Right forelimb (tissue), 1 donor: ENCODE results near the gene RBMS3.

Experiments
- DNase-seq: peaks from one replicate; pipeline ENCODE4 v3.0.0-alpha.2; 2018

The RBMS3 gene

GRCh38 chr3:29852767-29853166 is 571.9 kb downstream of the RBMS3 start:
- DNase-seq, result no peak

- DNase-seq, result no peak
Observed at GRCh38 chr3:29853841-29854397, 573.0 kb downstream of the RBMS3 start.

DNA sequence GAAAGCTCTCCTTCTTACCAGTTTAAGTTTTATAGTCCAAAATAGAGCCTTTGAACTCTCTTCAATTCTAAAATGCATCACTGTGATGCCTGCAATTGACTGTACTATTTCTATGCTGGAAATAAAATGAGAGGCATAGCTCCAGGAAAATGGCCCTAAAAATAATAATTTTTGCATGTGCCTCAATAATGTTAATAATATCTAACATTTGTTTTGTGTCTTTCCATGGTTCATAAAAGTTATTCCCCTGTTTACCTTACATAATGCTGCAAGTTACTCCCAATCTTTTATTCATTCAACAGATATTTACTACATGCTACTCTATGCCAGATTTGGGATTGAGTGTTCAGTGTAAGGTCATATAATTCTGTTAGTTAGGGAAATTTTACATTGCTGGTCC is 574.0 kb downstream of the RBMS3 start:
- DNase-seq, result no peak

DNA sequence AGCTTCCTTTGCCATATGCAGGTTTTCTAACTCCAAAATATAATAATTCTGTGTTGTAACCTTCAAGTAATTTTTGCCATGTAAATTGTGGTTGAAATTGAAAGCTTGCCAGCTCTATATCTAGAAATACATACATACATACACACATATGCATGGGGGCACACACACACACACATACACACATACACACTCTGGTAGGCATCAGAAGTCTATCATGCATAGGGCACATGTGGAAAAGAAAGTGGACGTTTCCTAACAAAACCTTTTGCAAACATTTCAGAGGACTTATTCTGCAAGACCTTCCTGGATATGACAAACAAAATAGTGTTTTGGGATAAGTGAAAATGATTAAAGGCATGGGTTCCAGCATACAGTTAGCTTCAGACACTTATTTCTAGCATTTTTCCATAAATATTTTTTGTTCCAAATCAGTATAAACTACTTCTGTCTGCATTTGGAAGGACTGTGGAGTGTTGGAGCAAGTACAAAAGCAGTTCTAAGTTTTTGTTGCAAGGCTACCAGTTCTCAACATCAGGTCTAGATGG is 578.9 kb downstream of the RBMS3 start:
- DNase-seq, result no peak

DNA sequence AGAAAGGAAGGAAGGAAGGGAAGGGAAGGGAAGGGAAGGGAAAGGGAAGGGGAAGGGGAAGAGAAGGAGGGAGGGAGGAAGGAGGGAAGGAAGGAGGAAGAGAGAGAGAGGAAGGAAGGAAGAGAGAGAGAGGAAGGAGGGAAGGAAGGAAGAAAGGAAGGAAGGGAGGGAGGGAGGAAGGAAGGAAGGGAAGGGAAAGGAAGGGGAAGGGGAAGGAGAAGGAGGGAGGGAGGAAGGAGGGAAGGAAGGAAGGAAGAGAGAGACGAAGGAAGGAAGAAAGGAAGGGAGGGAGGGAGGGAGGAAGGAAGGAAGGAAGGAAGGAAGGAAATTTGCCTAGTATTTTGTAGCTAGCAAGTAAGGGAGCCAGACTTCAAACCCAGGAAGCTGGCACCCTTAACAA is 583.9 kb downstream of the RBMS3 start:
- no peak for DNase-seq

DNA sequence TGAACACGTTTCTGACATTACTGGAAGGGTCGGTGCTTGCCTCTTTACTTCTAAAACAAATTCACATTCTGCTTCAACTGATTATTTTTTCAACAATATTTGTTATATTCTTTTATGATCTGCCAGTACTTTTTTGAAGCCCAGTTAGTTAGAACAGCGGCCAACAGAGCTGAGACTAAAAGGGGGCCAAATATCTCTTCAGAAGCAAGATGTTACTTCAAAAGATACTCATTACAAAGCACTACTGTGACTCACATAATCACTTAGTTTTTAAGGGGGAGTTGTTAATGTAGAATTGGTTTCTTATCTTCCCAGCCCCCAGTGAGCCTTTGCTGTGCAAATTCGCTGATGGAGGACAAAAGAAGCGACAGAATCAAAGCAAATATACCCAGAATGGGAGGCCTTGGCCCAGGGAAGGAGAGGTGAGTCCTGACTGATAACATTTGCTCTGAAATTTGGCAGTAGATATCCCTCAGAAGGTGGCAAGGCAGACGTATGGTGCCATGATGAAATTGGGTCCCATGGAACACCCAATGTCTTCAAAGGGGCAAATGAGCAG is 587.8 kb downstream of the RBMS3 start:
- no peak for DNase-seq

- DNase-seq, result no peak
Observed at GRCh38 chr3:29870136-29870535, 589.3 kb downstream of the RBMS3 start.

GRCh38 chr3:29871087-29871486 is 590.2 kb downstream of the RBMS3 start:
- DNase-seq, result no peak

DNA sequence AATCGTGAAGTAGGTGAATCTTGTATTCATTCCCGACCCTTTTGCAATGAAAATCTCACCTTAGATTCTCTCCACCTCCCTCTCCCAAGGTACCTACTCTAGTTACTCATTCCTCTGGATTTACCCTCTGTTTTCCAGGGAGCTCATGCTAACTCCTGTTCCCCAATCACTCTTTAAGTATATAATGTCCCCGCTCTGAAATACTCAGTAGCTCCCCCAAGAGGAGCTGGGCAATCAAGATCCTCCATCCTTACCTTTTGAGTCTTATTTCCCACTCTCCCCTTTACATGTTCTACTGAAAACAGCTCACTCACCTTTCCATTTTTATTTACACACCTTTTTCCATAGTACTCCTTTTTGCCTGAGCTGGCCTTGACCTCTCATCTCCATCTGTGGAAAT is 599.9 kb downstream of the RBMS3 start:
- no peak for DNase-seq

- DNase-seq, result no peak
Observed at GRCh38 chr3:29887451-29887850, 606.6 kb downstream of the RBMS3 start.

DNA sequence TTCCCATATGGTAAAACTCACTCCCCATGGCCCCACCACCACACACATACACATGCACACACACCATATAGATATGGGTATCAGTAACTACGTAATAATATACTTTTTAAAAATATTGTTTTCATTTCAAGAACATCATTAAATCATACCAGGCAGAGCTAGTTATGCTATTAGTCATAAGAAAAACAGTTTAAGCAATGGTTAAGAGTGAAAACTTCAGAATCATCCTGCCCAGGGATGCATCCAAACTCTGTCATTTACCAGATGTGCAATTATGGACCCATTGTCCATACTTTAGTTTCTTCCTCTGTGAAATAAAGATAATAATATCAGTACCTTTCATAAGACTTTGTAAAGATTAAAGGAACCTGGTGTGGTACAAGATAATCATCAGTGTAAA is 608.3 kb downstream of the RBMS3 start:
- DNase-seq, result no peak

DNA sequence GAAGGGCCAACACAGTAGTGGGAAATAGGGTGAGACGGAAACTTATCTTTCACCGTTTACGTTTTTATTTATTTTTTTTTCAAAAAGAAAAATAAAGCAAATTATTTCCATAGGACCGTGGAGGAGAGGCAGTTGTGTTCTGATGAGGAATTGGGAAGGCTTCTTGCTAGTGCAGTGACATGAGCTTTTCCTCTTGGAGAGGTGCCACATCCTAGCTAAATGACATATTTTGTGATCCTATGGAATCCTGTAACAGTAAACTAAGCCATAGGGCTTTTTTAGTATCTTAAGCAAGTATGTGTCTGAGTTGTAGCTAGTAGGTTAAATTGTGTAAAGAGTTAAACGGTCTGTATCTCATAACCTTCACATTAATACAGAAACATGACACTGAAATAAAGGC is 609.9 kb downstream of the RBMS3 start:
- DNase-seq, result no peak

- no peak for DNase-seq
Observed at GRCh38 chr3:29892976-29893554, 612.2 kb downstream of the RBMS3 start.

GRCh38 chr3:29896856-29897255 is 616.0 kb downstream of the RBMS3 start:
- no peak for DNase-seq

DNA sequence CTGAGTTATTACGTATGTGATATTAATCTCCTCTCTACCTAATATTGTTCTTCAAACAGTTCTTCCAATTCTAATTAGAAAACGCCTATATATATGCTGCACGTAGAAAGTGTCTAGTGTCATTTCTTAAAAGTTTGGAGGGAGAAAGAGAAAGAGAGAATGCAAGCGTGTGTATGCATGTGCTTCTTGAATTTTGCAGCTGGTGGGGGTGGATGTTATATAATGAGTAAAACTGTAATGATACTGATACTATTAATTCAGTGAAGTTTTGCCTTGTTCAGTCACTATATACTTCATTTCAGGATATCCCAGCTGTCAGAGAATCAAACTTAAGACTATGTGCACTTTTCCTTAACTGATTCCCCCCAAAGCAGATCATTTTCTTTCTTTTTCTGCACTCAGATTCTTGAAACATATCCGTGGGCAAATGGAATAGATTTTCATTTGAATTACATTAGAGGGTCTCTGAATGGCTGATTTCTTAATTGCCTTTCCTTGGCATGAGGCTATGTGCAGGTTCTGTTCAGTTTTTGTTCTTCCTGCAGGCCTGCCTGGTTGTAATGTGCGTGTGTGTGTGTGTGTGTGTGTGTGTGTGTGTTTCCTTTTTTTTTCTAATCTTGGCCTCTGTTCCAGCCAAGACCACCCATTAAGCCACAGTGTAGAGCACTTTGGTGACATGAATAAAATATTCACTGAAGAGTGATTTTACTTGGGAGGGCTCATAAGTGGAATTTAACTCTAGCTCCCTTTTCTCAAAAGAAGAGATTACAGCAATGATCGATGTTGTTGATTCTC is 617.5 kb downstream of the RBMS3 start:
- DNase-seq, result no peak

- DNase-seq, result no peak
Observed at GRCh38 chr3:29899021-29899420, 618.1 kb downstream of the RBMS3 start.

- DNase-seq, result no peak
Observed at GRCh38 chr3:29901097-29901496, 620.2 kb downstream of the RBMS3 start.

DNA sequence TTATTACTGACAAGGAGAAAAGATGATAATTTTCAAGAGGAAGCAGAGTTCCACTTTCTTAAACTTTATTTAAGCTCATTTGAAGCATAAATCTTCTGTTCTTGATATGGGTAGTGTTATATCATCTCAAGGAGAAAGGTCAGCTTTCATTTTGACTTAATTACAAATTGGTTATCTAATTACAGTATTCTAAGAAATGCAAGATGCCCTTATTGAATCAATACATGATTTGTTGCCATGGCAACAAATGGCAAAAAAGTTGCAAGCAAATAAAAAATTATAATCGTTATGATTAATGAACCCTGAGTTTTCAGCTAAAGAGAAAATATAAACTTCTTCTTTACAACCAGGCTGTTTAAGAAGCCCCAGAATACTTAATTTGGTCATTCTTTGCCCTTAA is 622.7 kb downstream of the RBMS3 start:
- DNase-seq, result no peak

GRCh38 chr3:29906906-29907305 is 626.0 kb downstream of the RBMS3 start:
- no peak for DNase-seq

DNA sequence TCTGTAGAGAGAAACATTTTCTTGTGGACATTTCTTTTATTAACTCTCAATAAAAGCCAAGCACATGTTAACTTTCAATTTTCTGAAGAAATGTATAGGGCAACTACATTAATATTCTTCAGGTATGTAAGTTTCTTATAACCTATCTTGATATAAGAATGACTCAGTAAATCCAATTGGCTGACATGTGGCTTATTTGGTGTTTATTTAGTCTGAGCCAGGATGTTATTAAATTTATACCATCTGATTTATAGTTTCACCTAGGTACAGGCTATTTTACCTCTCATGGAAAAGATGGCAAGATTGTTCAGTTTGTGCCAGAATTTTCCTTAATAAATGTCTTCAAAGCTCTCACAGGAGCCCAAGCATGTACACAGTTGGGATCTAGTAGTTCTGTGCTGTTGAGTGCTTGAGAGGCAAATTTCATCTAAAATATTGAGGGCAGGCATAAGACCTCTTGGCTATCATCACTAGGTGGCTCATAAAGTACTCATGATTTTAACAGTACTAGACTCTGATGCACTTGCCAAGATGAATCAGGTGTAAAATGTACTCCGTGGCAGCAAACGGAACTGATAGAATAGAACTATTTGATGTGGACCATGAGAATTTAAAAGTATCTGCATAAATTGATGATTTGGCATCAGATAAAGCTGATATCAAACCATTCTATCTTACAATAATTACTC is 631.9 kb downstream of the RBMS3 start:
- no peak for DNase-seq

GRCh38 chr3:29914861-29915524 is 634.1 kb downstream of the RBMS3 start:
- DNase-seq, result no peak

DNA sequence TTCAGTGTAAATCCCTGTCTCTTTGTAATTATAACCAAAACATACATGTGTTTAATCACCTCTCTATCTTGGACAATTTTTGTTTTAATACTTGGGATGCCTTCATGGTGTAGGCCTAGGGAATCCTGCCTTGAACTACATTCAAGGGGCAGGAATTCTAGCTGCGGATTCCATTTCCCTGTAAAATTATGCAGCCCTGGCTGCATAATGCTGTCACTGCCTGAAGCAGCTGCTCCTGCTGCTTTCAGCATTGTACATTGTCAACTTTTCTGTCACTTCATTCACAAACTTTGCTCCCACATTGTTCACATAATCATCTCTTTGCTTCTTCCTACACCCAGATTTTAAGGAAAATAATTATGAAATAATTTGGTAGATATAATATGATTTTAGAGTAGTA is 638.7 kb downstream of the RBMS3 start:
- DNase-seq, result no peak
